K562 (cell line): ENCODE measurements around the gene PTPRO. TPM values are rescaled to one million over a fixed set of nuclear protein-coding genes. Genes with fewer than 3 reads are reported as not detected.

Source experiments
- ADNP ChIP-seq: fragments of 200-800 bp; sonication (Bioruptor generic); IDR thresholded peaks from 2 replicates; pipeline ENCODE4 v1.6.1; 2016; ENCODE audit warnings: missing genetic modification characterization, missing compliant biosample characterization
- CEBPZ ChIP-seq: fragments of 150-350 bp; IDR thresholded peaks from 2 replicates; pipeline ENCODE4 v1.6.1; 2014; ENCODE audit warnings: low read depth, mild to moderate bottlenecking, low read length, borderline replicate concordance
- CHD2 ChIP-seq: IDR thresholded peaks from 2 replicates; pipeline ENCODE4 v1.6.1; 2011; ENCODE audit warnings: low read depth, low read length
- KDM4B ChIP-seq, 2 experiments: fragments of 450-650 bp in 1 of 2; sonication (generic) in 1 of 2; IDR thresholded peaks; 2 replicates each; pipeline ENCODE4 v1.6.1; 2016 to 2017; ENCODE audit warnings: borderline replicate concordance in 2 of 2, antibody characterized with exemption in 1 of 2, low read depth in 1 of 2, mild to moderate bottlenecking in 1 of 2
- MAFG ChIP-seq: fragments of 450-650 bp; conservative IDR thresholded peaks from 2 replicates; pipeline ENCODE4 v1.6.1; 2016; ENCODE audit warnings: missing genetic modification characterization, missing compliant biosample characterization
- MGA ChIP-seq: fragments of 450-650 bp; IDR thresholded peaks from 2 replicates; pipeline ENCODE4 v1.6.1; 2016; ENCODE audit warnings: mild to moderate bottlenecking, moderate library complexity
- MIER1 ChIP-seq: fragments of 450-650 bp; IDR thresholded peaks from 2 replicates; pipeline ENCODE4 v1.6.1; 2016; ENCODE audit warnings: antibody characterized with exemption, mild to moderate bottlenecking, low read depth
- NONO ChIP-seq, 2 experiments: fragments of 200-400 bp in 1 of 2; fragments of 450-650 bp in 1 of 2; formaldehyde crosslinking in 1 of 2; IDR thresholded peaks; 2 replicates each; pipeline ENCODE4 v1.6.1; 2017; ENCODE audit warnings: low read depth in 2 of 2, mild to moderate bottlenecking in 2 of 2, moderate library complexity in 2 of 2, low read length in 1 of 2
- NR1H2 ChIP-seq: sonication (generic); formaldehyde crosslinking; IDR thresholded peaks from 2 replicates; pipeline ENCODE4 v1.4.0; 2020; ENCODE audit warnings: mild to moderate bottlenecking, missing genetic modification reagents
- TAL1 ChIP-seq: fragments of 450-650 bp; IDR thresholded peaks from 2 replicates; pipeline ENCODE4 v1.6.1; 2016; ENCODE audit warnings: mild to moderate bottlenecking
- ZNF449 ChIP-seq: fragments of 250-450 bp; sonication (Bioruptor Pico); IDR thresholded peaks from 2 replicates; pipeline ENCODE4 v1.8.0; 2022; ENCODE audit warnings: moderate library complexity, mild to moderate bottlenecking, inconsistent platforms
- polyA plus RNA-seq, 8 experiments: library from polyadenylated mRNA; depleted of rRNA in 4 of 8; stranded (reverse) in 5 of 8; unstranded in 3 of 8; fragments of >200 nt; fragmentation: Nextera tagmentation in 2 of 8; fragmentation: Illumina TruSeq in 1 of 8; extraction: Ambion mirVana in 2 of 8; extraction: Trizol in 1 of 8; gene quantifications; 2 replicates each; pipeline versions ENCODE4 v1.2.1 to v1.2.3, GENCODE V29; 2011 to 2014; ENCODE audit warnings: inconsistent platforms in 1 of 8, missing spikeins in 1 of 8
- total RNA-seq, 7 experiments: library from RNA; depleted of rRNA in 6 of 7; stranded (reverse); fragments of >200 nt in 6 of 7; fragmentation: Illumina TruSeq in 2 of 7; extraction: Trizol in 2 of 7; gene quantifications; 2 replicates each; pipeline versions ENCODE4 v1.2.1 to v1.2.3, GENCODE V29; 2011 to 2021; ENCODE audit warnings: low replicate concordance in 1 of 7

PTPRO gene
- total and polyA plus RNA-seq, 9 of the 15 experiments (the other 6 are each of a cell fraction or from before 2014, with no cell fraction given), result 0.22 TPM; not detected in 8

GRCh38 chr12:15428632-15429031, 106.3 kb downstream of the PTPRO start (continued):
- TF ChIP-seq MGA, result no peak
- no peak for TF ChIP-seq ZNF449 (CRISPR knock-in tag)
- no peak for TF ChIP-seq NR1H2 (CRISPR knock-in tag)
- no peak for TF ChIP-seq TAL1
- no peak for TF ChIP-seq MAFG (tag)
- no peak for TF ChIP-seq CEBPZ
- no peak for TF ChIP-seq KDM4B (IDR thresholded peaks at IDR 0.05; ENCODE audit: borderline replicate concordance in 2 of 2, low read depth in 1 of 2)
- no peak for TF ChIP-seq ADNP (tag)
- no peak for TF ChIP-seq NONO (IDR thresholded peaks at IDR 0.05; ENCODE audit: low read depth in 2 of 2, low read length in 1 of 2)
- TF ChIP-seq MIER1, result no peak
- no peak for TF ChIP-seq CHD2
